ENCODE data around the gene EP300.
"Not testable (repeated sequence)": the region's sequence is repeated elsewhere in the genome, so short reads cannot be mapped to it uniquely, and the experiment has no call there.

GRCh38 chr22:41066341-41066740, 26.1 kb upstream of the EP300 start:
- not testable (repeated sequence) for TF ChIP-seq ISL1 (CRISPR knock-in tag; IDR thresholded peaks at IDR 0.05); CSRNP3 (CRISPR knock-in tag; IDR thresholded peaks at IDR 0.05); CSDC2 (CRISPR knock-in tag; IDR thresholded peaks at IDR 0.05); ARNTL (CRISPR knock-in tag; IDR thresholded peaks at IDR 0.05; ENCODE audit: borderline replicate concordance, low read depth); POU6F1 (CRISPR knock-in tag; IDR thresholded peaks at IDR 0.05; ENCODE audit: borderline replicate concordance, low read depth); PATZ1 (CRISPR knock-in tag; IDR thresholded peaks at IDR 0.05; ENCODE audit: borderline replicate concordance); TSHZ2 (CRISPR knock-in tag; IDR thresholded peaks at IDR 0.05)

Data from SK-N-SH treated with all-trans-retinoic acid at 6 μM for 48 hours (cell line).